Colonic mucosa (tissue), 4 donors: Measurements from ENCODE around the gene SIAH2. TPM values are rescaled to one million over a fixed set of nuclear protein-coding genes. Genes with fewer than 3 reads are reported as not detected.

Source experiments
- DNase-seq: peaks from one replicate; pipeline ENCODE4 v3.0.0-alpha.2; 2020
- H3K27ac ChIP-seq: fragments of 200-600 bp; one replicate; pipeline ENCODE4 v1.8.0; 2021
- H3K27me3 ChIP-seq: fragments of 200-600 bp; one replicate; pipeline ENCODE4 v1.8.0; 2021
- H3K36me3 ChIP-seq: fragments of 200-600 bp; one replicate; pipeline ENCODE4 v1.8.0; 2021
- H3K4me1 ChIP-seq: fragments of 200-600 bp; one replicate; pipeline ENCODE4 v1.8.0; 2021; ENCODE audit warnings: mild to moderate bottlenecking
- H3K4me3 ChIP-seq: fragments of 200-600 bp; one replicate; pipeline ENCODE4 v1.8.0; 2021
- H3K9ac ChIP-seq, 2 donors: one replicate each; pipeline ENCODE4 v1.7.0; 2013; ENCODE audit warnings: control low read depth in 2 of 2, low read depth in 2 of 2, low read length in 2 of 2
- H3K9me3 ChIP-seq: fragments of 200-600 bp; one replicate; pipeline ENCODE4 v1.8.0; 2021
- CTCF ChIP-seq: fragments of 200-600 bp; IDR thresholded peaks from one replicate; pipeline ENCODE4 v1.8.0; 2022; ENCODE audit warnings: antibody characterized with exemption, mild to moderate bottlenecking
- intact Hi-C: fragments of 100-400 bp; cut with DNase I; formaldehyde crosslinking; loops from one replicate; pipeline ENCODE4 v1.14.1; 2022
- total RNA-seq, 2 donors: library from RNA; stranded (reverse); fragmentation: NEBNext Ultra II Directional in 1 of 2; extraction: Animal tissue kit (Norgen Biotek cat#: 25700) in 1 of 2; gene quantifications; one replicate each; pipeline ENCODE4 v1.2.1, GENCODE V29; 2021
- donor health status: healthy.
- donor health status: DM: no; HTN: no; CAD: no.
- donor health status: DM: no; HTN: no; CAD: no.

The SIAH2 gene
- total RNA-seq, 2 donors from 2014 or later = 27.9 to 33.8 TPM

GRCh38 chr3:150790629-150791028, 27.7 kb upstream of the SIAH2 start:
- H3K9ac ChIP-seq = no peak overlapping the region
- H3K27ac ChIP-seq = no peak overlapping the region
- no peak for DNase-seq
- no peaks in the 10 kb centered on the region for H3K4me1 ChIP-seq
- no peak overlapping the region for H3K4me3 ChIP-seq
- intact Hi-C loops = loop anchor here (5.0 kb wide), 1 partner anchor 357 kb away; no protein-coding TSS in a partner anchor
- TF ChIP-seq CTCF = no peak
- no peaks in the 10 kb centered on the region for H3K27me3 ChIP-seq
- no peaks in the 10 kb centered on the region for H3K36me3 ChIP-seq
- H3K9me3 ChIP-seq = no peaks in the 10 kb centered on the region

GRCh38 chr3:150789451-150789850, 26.5 kb upstream of the SIAH2 start:
- Histone ChIP-seq H3K36me3 (no peaks in the 10 kb centered on the region), H3K9ac (no peak overlapping the region), H3K27me3 (no peaks in the 10 kb centered on the region), H3K9me3 (no peaks in the 10 kb centered on the region), H3K4me1 (no peaks in the 10 kb centered on the region), H3K4me3 (no peak overlapping the region), H3K27ac (no peak overlapping the region)
- no peak for DNase-seq
- no peak for TF ChIP-seq CTCF
- intact Hi-C loops = loop anchor here (5.0 kb wide), 1 partner anchor 67 kb away; no protein-coding TSS in a partner anchor

- Histone ChIP-seq H3K9ac (no peak overlapping the region), H3K36me3 (no peaks in the 10 kb centered on the region), H3K9me3 (no peaks in the 10 kb centered on the region), H3K4me1 (no peaks in the 10 kb centered on the region), H3K27ac (no peak overlapping the region), H3K4me3 (no peak overlapping the region), H3K27me3 (no peaks in the 10 kb centered on the region)
- TF ChIP-seq CTCF = peak; percentile 86
- DNase-seq = peak; percentile 86
- intact Hi-C loops = loop anchor here (2.0 to 5.0 kb wide), 2 partner anchors 66 to 77 kb away; no protein-coding TSS in a partner anchor
These were observed 24.9 kb upstream of the SIAH2 start for GRCh38 chr3:150787741-150788370.

- H3K36me3 ChIP-seq = no peaks in the 10 kb centered on the region
- no peak overlapping the region for H3K27ac ChIP-seq
- no peaks in the 10 kb centered on the region for H3K9me3 ChIP-seq
- no peaks in the 10 kb centered on the region for H3K4me1 ChIP-seq
- DNase-seq = no peak
- no peak overlapping the region for H3K9ac ChIP-seq
- no peak for TF ChIP-seq CTCF
- no peaks in the 10 kb centered on the region for H3K27me3 ChIP-seq
- intact Hi-C loops = loop anchor here (2.0 to 5.0 kb wide), 2 partner anchors 64 to 78 kb away; no protein-coding TSS in a partner anchor
- H3K4me3 ChIP-seq = no peak overlapping the region
These were observed 23.8 kb upstream of the SIAH2 start for GRCh38 chr3:150786791-150787190.

- Histone ChIP-seq H3K27ac (no peak overlapping the region), H3K4me1 (no peaks in the 10 kb centered on the region), H3K4me3 (no peak overlapping the region), H3K27me3 (no peaks in the 10 kb centered on the region), H3K9ac (no peak overlapping the region), H3K36me3 (no peaks in the 10 kb centered on the region), H3K9me3 (no peaks in the 10 kb centered on the region)
- intact Hi-C loops = loop anchor here (5.0 kb wide), 1 partner anchor 62 kb away; no protein-coding TSS in a partner anchor
- DNase-seq = no peak
- no peak for TF ChIP-seq CTCF
These were observed 21.8 kb upstream of the SIAH2 start for GRCh38 chr3:150784747-150785125.
